HS-5 (cell line): ENCODE data around the gene IFIT1.
A peak's percentile ranks its signal among the peaks of the same experiment; 100 is the strongest.
"Not testable (repeated sequence)": the region's sequence is repeated elsewhere in the genome, so short reads cannot be mapped to it uniquely, and the experiment has no call there.

Experiments used
- DNase-seq: peaks from one replicate; pipeline ENCODE4 v3.0.0-alpha.2; 2012; ENCODE audit warnings: low read depth

Gene IFIT1

GRCh38 chr10:89367529-89367928 lies 24.9 kb upstream of the IFIT1 start:
- no peak for DNase-seq

- no peak for DNase-seq
These were observed 24.3 kb upstream of the IFIT1 start for GRCh38 chr10:89368129-89368528.

GRCh38 chr10:89369156-89370105 lies 23.0 kb upstream of the IFIT1 start:
- DNase-seq = no peak

GRCh38 chr10:89371079-89371478 lies 21.3 kb upstream of the IFIT1 start:
- DNase-seq = no peak

- no peak for DNase-seq
These were observed 20.4 kb upstream of the IFIT1 start for GRCh38 chr10:89371987-89372386.

- peak; percentile 68 for DNase-seq
These were observed 18.3 kb upstream of the IFIT1 start for GRCh38 chr10:89373916-89374711.

- DNase-seq = no peak
These were observed 17.7 kb upstream of the IFIT1 start for GRCh38 chr10:89374713-89375141.

GRCh38 chr10:89377705-89378637 lies 14.5 kb upstream of the IFIT1 start, which contains the start of gene IFIT1B:
IFIT1B (plus strand) TSS chr10:89378056; CDS start chr10:89378136, 80 bp downstream.
- no peak for DNase-seq

- no peak for DNase-seq
These were observed 13.3 kb upstream of the IFIT1 start for GRCh38 chr10:89379103-89379502.

GRCh38 chr10:89382757-89383156 lies 9.7 kb upstream of the IFIT1 start:
- DNase-seq = no peak

- DNase-seq = no peak
These were observed 7.7 kb upstream of the IFIT1 start for GRCh38 chr10:89384474-89385340.

- no peak for DNase-seq
These were observed 3.6 kb upstream of the IFIT1 start for GRCh38 chr10:89388806-89389205.

GRCh38 chr10:89389254-89389653 lies 3.2 kb upstream of the IFIT1 start:
- DNase-seq = no peak

GRCh38 chr10:89390476-89391225 lies 1.8 kb upstream of the IFIT1 start:
- no peak for DNase-seq

- not testable (repeated sequence) for DNase-seq
These were observed 1.2 kb upstream of the IFIT1 start for GRCh38 chr10:89391226-89391576.

GRCh38 chr10:89392974-89393373 lies 551 bp downstream of the IFIT1 start:
- no peak for DNase-seq

GRCh38 chr10:89393898-89394297 lies 1.5 kb downstream of the IFIT1 start:
- DNase-seq = no peak

- no peak for DNase-seq
These were observed 2.7 kb downstream of the IFIT1 start for GRCh38 chr10:89395141-89395540.

GRCh38 chr10:89398003-89398749 lies 5.8 kb downstream of the IFIT1 start:
- peak; percentile 31 for DNase-seq
